Measurements from ENCODE around the gene KCTD16. TPM values are rescaled to one million over a fixed set of nuclear protein-coding genes. Genes with fewer than 3 reads are reported as not detected.
A peak's percentile ranks its signal among the peaks of the same experiment; 100 is the strongest.

KCTD16 gene
- total RNA-seq, 1 experiment from 2014 or later = 0.17 TPM

DNA sequence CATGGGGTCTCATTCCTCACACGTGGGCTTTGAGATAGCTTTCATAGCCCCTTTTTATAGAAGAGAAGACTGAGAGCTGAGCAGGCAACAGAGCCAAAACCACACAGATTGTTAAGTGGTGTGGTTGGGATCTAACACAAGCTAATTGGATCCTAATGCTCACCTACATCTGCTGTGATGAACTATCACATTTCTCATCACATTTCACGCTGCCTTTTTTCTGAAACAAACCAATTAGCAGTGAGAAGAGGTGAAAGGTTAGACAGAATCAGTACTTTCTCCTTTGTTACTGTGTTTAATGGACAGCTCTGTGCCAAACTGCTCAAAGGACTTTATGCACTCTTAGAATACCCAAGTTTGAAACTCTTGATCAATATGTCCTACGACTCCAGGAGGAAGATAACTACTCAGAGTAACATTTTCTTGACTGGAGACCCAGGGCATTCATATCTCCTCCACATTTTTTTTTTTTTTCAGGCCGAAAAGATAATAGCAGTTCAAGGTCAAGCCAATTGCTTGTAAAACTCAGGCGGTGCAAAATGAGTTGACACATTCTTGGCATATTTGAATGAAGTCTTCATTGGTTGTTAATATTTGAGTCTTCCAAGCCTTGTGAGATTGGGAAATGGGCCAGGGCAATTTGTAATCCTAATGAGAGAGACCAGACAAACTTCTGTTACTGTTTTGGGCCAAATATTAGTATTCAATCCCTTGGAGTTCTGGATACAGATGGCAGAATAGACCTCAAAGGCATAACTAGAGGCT lies 138.4 kb downstream of the KCTD16 start:
- DNase-seq (ENCODE audit: low read depth) = peak; percentile 39
- in situ Hi-C loops (cut with HindIII; ENCODE audit: low pct_unique_long_range_greater_than_20kb, low sequenced_read_pairs) = no loop called here

DNA sequence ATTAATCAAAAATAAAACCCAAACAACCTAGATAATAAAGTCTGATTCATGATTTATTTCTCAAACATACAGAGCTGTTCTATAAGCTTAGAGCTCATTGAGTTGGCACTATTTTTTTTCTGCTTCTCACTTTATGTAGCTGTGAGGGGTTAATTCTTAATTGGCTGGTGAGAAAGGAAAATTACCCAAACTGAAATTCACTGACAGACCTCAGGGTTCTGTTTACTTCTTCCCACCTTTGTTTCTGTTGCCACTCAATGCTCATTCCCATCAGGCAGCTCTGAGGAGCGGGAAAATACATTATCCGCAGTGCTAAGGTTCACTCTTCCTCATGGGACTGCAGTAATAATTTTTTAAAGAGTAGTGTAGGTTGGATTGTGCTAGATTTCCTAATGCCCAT lies 139.9 kb downstream of the KCTD16 start:
- in situ Hi-C loops (cut with HindIII; ENCODE audit: low pct_unique_long_range_greater_than_20kb, low sequenced_read_pairs) = no loop called here
- no peak for DNase-seq (ENCODE audit: low read depth)

DNA sequence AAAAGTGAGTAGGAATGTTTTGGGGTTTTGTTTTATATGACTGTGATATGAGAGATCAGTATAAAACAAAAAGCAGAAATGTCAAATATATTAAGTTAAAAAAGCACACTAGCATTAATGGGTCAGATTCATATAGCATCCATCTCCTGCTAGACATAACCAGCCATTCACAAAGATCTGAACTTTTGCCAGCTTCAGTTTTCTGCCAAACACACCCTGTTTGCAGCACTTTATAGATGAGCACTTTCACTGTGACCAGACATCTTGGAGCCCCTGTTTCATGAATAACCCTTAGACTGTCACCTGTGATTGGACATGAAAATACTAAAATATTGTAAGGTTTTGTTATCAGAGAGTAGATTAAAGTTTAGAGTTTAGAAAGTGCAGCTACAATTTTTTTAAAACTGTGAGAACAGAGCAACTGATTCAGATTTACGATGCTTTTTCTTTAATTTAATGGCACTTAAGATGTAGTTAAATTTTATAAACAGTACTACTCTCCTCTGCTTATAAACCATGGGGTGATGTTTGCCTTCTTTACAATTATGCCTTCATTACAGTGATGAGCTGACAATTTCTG lies 142.6 kb downstream of the KCTD16 start:
- no peak for DNase-seq (ENCODE audit: low read depth)
- in situ Hi-C loops (cut with HindIII; ENCODE audit: low pct_unique_long_range_greater_than_20kb, low sequenced_read_pairs) = no loop called here

DNA sequence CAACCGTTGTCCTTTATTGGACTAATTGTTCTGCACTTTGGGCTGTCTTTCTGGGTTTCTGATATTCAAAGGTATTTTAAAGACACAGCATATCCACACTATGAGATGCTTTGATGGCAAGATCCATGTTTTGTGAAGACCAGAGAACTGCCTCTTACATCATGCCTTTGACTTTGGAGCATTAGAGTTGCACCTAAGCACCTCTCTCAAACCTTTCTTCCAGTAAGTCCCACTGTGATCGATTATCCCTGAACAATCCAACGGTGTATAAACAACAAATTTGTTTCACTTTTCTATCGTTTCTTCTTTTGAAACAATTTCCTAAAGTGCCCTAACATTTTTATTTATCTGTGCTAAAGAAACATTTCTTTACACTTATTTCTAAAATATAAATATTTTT lies 144.4 kb downstream of the KCTD16 start:
- in situ Hi-C loops (cut with HindIII; ENCODE audit: low pct_unique_long_range_greater_than_20kb, low sequenced_read_pairs) = no loop called here
- DNase-seq (ENCODE audit: low read depth) = no peak

DNA sequence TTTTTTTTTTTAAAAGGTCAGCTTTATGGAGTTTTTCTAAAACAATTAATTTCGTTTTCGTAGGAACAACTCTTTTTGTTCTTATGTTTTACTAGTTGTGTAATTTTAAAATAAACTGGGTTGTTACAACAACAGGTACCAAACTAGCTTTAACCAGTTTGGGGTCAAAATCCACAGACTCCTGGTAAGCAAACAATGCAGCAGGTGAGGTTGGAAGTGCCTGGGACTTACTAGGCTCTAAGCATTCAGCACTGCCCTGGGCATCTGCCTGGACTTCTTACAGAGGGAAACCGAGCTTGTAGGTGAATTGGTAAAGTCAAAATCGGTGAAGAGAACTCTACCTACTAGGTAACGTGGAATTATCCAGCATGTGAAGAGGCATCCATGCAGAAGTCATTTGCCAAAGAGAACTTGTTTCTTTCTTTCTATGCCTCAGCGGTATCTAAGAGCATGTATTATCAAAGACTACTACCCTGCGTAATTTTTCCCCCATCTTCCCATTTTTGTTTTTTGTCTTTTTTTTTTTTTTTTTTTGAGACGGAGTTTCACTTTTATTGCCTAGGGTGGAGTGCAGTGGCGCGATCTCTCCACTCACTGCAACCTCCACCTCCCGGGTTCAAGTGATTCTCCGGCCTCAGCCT lies 145.4 kb downstream of the KCTD16 start:
- in situ Hi-C loops (cut with HindIII; ENCODE audit: low pct_unique_long_range_greater_than_20kb, low sequenced_read_pairs) = no loop called here
- DNase-seq (ENCODE audit: low read depth) = no peak

DNA sequence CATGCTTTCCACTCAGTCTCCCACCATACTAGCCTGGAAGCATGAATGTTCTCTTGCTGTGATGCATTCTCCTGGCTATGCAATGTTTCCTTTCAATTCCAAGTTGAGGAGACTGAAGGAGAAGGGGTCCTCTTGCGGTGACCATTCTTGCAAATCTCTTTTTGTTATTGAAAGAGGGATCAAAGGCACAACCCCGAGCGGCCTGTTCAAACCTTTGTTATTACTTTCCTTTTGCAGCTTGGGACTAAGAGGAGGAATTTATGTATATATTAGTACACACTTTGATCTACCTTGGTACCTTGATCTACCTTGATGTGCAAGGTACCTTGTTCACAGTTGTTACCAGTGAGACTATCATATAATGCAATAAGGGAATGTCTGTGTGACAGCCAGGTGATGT lies 147.3 kb downstream of the KCTD16 start:
- in situ Hi-C loops (cut with HindIII; ENCODE audit: low pct_unique_long_range_greater_than_20kb, low sequenced_read_pairs) = no loop called here
- no peak for DNase-seq (ENCODE audit: low read depth)

DNA sequence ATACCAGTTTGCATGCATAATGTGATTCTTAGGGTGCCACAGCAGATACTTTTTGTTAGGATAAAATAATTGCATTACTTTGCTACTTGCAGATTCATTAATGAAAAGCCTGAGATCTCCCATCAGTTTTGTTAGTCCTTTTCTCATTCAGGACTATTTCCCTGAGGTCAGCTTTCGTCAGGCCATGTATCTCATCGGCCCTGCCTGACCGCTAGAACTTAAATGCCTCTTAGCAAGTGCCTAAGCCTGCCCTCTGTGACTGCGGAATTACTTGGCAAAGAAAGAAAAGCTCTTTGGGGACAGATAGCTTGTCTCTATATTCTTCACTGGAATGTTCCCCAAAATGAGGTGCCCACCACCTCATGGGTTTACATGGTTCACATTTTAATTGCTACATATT lies 147.8 kb downstream of the KCTD16 start:
- in situ Hi-C loops (cut with HindIII; ENCODE audit: low pct_unique_long_range_greater_than_20kb, low sequenced_read_pairs) = no loop called here
- DNase-seq (ENCODE audit: low read depth) = no peak

DNA sequence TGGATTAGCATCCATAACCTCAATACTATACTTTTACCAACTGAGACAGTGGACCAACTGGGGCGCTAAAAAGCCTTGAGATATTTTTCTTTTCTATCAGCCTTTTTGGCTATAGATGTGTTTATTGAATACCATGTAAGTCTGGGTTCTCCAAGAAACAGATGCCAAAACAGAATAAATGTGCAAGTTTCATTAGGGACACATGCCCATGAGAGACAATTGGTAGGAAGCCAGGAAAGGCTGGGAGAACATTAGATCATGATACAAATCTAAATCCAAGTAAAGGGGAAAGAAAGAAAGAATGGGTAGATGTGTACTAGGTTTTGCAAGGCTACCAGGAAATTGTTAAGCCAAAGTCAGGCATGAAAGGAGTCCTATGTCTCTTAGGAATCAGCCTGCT lies 152.5 kb downstream of the KCTD16 start:
- in situ Hi-C loops (cut with HindIII; ENCODE audit: low pct_unique_long_range_greater_than_20kb, low sequenced_read_pairs) = no loop called here
- no peak for DNase-seq (ENCODE audit: low read depth)

DNA sequence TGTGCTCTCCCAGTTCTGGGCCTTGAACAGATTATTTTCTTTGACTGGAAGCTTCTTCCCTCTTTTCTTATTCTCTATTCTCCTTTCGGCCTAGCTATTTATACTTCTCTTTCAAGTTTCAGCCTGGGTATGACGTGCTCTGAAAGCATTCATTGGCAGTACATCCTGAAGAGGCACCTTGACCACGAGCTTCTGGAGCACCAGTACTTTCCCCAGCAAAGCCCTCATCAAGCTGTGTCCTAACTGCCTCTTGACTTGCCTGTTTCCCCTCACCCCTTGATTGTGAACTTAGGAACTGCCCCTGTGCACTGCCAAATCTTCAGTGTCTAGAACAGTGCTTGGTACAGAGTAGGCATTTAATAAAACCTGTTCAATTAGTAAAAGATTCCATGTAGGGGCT lies 154.9 kb downstream of the KCTD16 start:
- no peak for DNase-seq (ENCODE audit: low read depth)

DNA sequence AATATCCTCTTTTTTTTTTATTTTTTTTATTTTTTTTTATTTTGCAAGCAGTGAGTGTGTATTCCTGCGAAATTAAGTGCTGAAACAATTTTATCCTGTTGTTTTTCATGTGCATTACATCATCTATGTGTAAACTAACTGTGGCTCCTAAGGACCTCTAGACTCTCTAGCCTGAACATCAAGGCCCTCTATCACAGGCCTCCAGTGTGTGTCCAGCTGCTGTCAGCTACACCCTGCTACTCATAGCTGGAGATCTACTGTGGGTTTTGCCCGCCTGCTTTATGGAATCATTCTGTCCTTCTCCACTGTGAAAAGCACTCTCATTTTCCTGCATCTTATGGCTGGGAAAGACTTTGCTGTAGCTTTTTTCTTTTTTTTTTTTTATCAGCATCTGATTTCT lies 157.8 kb downstream of the KCTD16 start:
- in situ Hi-C loops (cut with HindIII; ENCODE audit: low pct_unique_long_range_greater_than_20kb, low sequenced_read_pairs) = no loop called here
- no peak for DNase-seq (ENCODE audit: low read depth)

More for the DNA sequence above, 154.9 kb downstream of the KCTD16 start:
- in situ Hi-C loops (cut with HindIII; ENCODE audit: low pct_unique_long_range_greater_than_20kb, low sequenced_read_pairs) = no loop called here

DNA sequence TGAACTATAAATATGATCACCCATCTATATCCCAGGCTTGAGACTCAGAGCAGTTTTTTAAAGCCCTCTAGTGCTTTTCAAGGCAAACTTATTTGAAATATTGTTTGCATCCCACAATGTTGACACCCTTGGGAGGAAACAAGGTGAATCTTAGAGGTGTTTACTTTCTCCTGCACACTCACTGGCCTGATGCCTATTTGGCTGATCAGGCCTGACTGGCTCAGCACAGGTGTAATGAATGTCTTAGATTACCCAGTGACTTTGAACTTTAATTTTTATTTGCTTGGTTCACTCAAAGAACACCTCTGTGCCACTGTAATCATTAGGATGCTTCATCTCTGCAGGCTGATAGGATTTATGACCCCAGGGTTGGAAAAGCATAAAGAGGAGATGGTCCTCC lies 158.3 kb downstream of the KCTD16 start:
- no peak for DNase-seq (ENCODE audit: low read depth)
- in situ Hi-C loops (cut with HindIII; ENCODE audit: low pct_unique_long_range_greater_than_20kb, low sequenced_read_pairs) = no loop called here

DNA sequence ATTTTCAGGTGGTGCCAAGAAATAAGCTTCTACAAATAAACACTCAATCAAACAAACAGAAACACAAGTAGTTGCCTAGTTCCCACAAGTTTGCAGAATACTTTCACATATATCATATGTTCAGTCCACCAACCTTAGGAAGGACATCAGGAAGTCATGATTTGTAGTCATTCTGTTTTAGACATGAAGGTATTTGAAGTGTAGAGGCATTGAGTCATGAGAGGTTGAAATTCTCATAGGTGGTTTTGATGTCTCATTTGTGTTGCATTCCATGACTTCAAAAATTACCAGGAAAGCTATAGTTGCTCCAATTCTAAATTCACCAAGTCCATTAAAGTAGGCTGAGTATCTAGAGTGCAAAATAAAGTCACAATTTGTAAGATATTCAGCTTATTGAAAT lies 159.0 kb downstream of the KCTD16 start:
- no peak for DNase-seq (ENCODE audit: low read depth)
- in situ Hi-C loops (cut with HindIII; ENCODE audit: low pct_unique_long_range_greater_than_20kb, low sequenced_read_pairs) = no loop called here

DNA sequence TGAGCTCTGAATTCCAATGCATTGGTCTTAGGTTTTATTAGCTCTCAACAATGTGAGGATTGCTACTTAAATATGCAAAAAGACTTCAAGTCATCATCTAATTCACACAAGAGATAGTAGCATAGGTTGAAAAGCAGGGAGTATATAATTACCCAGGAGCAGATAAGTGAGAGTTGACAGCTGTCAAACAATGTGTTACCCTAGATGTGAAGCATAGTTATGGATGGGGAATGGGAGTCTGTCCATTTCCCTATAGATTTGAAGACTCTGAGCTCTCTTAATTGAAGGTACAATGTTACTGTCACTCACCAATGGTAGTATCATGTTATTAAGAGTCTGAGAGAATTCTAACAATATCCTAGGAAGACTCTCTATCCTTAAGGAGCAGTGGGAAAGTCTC lies 160.7 kb downstream of the KCTD16 start:
- in situ Hi-C loops (cut with HindIII; ENCODE audit: low pct_unique_long_range_greater_than_20kb, low sequenced_read_pairs) = no loop called here
- no peak for DNase-seq (ENCODE audit: low read depth)

DNA sequence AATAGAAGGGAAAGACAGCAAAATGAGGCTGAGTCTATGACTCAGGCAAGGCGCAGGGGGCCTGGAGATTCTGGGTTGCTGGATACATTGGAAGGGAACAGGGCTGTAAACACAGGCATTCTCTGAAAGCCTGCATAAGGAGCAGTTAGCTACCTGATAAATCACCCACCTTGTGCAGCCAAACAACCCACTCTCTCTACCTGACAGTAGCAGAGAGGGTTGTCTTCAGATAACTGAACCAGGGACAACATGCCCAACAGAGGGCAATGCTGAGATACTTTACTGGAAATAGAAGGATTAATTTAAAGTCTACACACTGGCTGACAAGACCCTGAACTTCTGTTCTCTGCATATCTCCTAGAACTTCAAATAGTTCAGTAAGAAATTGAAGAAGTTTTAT lies 161.6 kb downstream of the KCTD16 start:
- in situ Hi-C loops (cut with HindIII; ENCODE audit: low pct_unique_long_range_greater_than_20kb, low sequenced_read_pairs) = no loop called here
- no peak for DNase-seq (ENCODE audit: low read depth)

DNA sequence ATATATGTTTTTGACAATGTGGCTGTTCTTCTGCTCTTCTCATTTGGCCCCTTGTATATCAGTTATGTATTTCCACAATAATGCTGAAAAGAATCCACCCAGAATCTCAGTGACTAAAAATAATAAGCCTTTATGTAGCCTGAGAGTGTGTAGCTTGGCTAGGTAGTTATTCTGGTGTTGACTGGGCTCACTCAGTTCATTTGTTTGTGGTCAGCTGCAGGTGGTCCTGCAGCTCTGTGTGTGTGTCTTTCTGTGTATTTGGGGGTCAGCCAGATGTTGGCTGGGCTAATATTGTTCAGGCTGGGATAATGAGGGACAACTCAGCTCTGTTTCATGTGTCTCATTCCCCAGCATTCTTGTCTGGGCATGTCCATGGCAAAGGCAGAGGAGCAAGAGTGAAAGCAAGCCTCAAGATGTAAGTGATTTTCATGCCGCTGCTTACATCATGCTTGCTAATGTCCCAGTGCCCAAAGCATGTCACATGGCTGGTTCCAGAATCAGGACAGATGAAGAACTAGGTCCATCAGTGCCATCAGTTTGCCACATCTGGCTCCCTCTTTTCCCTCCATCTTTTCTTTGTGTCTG lies 162.8 kb downstream of the KCTD16 start:
- no peak for DNase-seq (ENCODE audit: low read depth)
- in situ Hi-C loops (cut with HindIII; ENCODE audit: low pct_unique_long_range_greater_than_20kb, low sequenced_read_pairs) = no loop called here

DNA sequence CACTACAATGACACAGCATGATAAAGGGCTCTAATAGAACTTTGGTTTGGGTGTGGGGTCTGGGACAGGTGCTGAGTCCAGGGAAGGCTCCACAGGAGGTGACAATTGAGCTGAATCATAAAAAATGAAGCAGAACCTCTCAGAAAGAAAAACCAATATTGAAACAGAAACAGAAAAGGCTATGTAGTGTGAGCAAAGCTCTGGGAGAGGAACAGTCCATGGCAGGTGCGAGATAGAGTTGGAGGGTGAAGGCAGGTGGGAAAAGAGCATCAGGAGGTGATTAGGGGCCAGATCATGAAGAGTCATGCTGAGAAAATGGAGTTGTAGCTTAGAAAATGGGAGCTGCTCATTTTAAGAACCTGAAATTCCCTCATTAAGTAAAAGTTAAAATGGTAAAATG lies 164.9 kb downstream of the KCTD16 start:
- DNase-seq (ENCODE audit: low read depth) = no peak
- in situ Hi-C loops (cut with HindIII; ENCODE audit: low pct_unique_long_range_greater_than_20kb, low sequenced_read_pairs) = no loop called here

DNA sequence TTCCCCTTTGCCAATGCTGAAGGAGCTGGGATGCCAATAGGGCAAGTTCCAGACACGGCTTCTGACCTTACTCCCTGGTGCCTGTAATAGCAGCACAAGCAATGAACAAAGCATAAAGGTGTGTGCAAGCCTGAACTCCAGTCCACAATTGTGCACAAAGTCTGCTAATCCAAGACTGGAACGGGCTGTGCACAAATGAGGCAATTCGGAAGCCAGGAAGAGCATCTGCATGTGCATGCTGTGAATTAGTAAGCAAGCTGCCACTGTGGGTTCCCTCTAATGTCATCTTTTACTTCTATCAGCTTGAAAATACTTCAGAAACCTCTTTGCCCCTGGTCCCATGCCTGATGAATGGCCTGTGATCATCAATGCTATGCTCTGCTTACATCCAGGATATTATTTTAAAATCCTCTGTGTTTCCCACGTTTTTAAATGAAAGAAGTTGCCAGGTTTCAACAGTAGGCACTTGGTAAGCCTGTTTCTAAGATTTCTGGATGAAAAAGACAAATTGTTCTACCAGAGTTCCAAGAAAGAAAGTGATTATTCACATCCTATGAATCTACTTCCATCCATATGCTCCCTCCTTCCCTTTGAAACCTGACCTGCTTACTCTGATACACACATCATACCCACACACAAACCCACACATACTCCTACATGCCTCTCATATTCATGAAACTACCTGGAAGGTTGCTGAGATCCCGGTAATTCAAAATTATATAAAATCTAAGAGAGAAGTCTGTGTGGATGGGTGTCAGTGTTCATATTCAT lies 165.7 kb downstream of the KCTD16 start:
- DNase-seq (ENCODE audit: low read depth) = no peak
- in situ Hi-C loops (cut with HindIII; ENCODE audit: low pct_unique_long_range_greater_than_20kb, low sequenced_read_pairs) = no loop called here

DNA sequence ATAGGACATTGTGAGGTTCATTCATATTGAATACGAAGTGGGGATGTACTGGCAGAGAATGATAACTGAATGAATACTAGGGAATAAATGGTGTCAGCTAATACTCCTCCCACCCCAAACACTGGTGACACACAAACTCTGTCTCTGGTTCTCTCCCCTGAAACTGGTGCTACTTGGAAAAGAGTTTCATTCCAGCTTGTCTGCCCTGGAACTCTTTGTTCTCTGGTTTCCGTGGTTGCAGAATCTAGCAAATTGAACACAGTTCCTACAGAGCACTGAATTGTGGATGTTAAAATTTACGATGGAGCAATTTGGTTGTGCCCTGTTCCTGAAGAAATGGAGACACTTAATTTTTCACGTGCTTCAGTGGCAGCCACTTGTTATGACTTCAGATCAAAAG lies 181.7 kb downstream of the KCTD16 start:
- in situ Hi-C loops (cut with HindIII; ENCODE audit: low pct_unique_long_range_greater_than_20kb, low sequenced_read_pairs) = no loop called here
- no peak for DNase-seq (ENCODE audit: low read depth)
